GM21367 (cell line): ENCODE results near the gene ALDH1A2.

Experiments
- ATAC-seq: cut with Tn5 transposase; IDR thresholded peaks from one replicate; pipeline ENCODE4 v1.9.1; 2021; ENCODE audit not compliant: unreplicated experiment

Gene ALDH1A2

GRCh38 chr15:57947282-57947681 is 118.2 kb downstream of the ALDH1A2 start:
- ATAC-seq = no peak

- no peak for ATAC-seq
Observed at GRCh38 chr15:57946491-57947048, 118.9 kb downstream of the ALDH1A2 start.

- no peak for ATAC-seq
Observed at GRCh38 chr15:57945616-57946015, 119.9 kb downstream of the ALDH1A2 start.

GRCh38 chr15:57943754-57944420 is 121.6 kb downstream of the ALDH1A2 start:
- ATAC-seq = no peak

DNA sequence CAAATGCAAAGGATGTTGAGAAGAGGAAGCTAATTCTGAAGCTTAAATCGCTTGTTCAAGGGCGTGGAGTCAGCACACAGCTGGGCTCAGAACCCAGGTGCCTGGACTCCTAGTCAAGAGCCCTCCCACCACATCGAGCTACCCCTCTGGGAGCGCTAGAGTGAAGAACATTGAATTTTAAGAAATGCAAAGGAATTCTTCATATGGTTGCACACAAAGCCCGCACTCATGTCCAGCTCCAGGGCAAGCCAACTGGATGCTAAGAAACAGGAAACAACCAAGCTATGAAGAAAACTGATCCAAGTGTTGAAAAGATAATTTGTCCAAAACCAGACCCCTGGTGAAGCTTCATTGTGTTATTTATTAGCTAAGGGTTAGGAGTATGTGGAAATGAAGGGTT is 122.3 kb downstream of the ALDH1A2 start:
- no peak for ATAC-seq

- ATAC-seq = no peak
Observed at GRCh38 chr15:57941816-57942215, 123.7 kb downstream of the ALDH1A2 start.

- ATAC-seq = no peak
Observed at GRCh38 chr15:57932348-57932747, 133.2 kb downstream of the ALDH1A2 start.

DNA sequence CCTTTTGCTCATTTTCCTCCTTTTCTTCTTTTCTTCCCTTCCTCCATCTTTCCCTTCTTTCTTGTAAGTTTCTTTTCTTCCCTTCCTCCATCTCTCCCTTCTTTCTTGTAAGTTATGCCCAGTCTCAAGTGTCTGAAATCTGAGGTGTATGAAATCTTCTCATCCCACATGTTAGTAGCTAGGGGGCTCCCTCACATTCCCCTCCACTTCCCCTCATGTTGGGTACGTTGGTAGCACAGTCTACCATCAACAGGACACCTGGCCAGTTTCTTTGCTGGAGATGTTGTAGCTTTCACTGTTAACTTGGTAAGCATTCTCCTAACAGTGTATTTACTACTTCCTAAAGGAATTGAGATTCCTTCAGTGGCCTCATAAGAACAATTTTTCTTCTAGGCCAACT is 133.9 kb downstream of the ALDH1A2 start:
- no peak for ATAC-seq

GRCh38 chr15:57927091-57927631 is 138.3 kb downstream of the ALDH1A2 start:
- no peak for ATAC-seq

GRCh38 chr15:57925650-57926049 is 139.9 kb downstream of the ALDH1A2 start:
- no peak for ATAC-seq

GRCh38 chr15:57924598-57924997 is 140.9 kb downstream of the ALDH1A2 start:
- ATAC-seq = no peak

GRCh38 chr15:57923750-57924149 is 141.8 kb downstream of the ALDH1A2 start:
- no peak for ATAC-seq

- no peak for ATAC-seq
Observed at GRCh38 chr15:57923306-57923705, 142.2 kb downstream of the ALDH1A2 start.

DNA sequence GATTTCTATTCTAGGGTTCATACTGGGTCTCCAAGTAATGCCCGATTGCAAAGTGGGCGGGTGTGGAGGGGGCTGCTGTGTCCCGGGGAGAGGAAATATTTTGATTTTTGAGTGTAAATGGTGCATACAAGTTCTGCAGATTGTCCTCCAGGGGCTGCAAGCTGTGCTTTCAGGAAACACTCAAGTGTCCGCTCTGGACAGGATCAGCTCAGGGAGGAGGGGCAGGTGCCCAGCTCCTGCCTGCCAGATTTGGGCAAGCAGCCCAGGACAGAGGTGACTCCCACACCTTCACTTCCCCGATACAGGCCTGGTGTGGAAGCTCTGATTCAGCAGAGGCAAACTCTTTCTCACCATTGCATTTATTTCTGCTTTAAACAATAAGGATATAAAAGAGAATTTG is 142.7 kb downstream of the ALDH1A2 start:
- ATAC-seq = no peak

DNA sequence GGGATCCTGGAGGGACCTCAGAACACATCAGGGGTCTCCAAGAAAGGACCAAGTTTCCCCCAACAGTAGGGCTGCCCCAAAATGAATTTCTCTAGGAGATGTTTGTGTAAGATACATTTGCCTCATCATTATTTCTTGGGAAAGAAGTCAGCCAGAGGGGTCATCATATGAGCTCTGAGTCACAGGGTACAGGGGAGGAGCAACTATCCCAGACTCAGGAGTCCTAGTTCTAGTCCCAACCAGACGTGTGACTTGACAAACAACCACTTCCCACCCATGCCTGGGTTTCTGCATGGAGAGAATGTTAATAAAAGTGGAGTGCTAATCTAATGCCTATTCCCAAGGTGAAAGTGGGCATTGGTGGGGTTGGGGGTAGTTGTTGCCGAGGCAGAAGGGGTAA is 144.1 kb downstream of the ALDH1A2 start:
- no peak for ATAC-seq

- ATAC-seq = no peak
Observed at GRCh38 chr15:57920911-57921310, 144.6 kb downstream of the ALDH1A2 start.

GRCh38 chr15:57919754-57920153 is 145.8 kb downstream of the ALDH1A2 start:
- ATAC-seq = no peak

DNA sequence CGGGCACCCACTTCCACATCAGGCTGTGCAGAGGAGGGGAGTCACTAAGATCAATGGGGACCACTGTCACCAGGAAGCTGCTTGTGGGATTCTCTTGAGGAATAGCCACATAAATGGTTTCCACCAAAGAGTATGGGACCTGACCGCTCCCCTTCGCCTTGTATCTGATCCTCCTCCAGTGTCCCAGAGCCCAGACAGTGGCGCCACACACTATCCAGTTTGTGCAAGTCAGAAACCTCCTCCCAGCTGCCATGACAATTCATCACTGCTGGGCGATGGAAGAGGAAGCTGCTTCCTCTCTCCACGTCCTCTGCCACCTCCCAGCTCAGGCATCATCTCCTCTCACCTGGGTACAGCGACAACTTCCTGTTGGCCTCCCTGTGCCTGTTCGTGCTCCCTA is 147.5 kb downstream of the ALDH1A2 start:
- no peak for ATAC-seq

DNA sequence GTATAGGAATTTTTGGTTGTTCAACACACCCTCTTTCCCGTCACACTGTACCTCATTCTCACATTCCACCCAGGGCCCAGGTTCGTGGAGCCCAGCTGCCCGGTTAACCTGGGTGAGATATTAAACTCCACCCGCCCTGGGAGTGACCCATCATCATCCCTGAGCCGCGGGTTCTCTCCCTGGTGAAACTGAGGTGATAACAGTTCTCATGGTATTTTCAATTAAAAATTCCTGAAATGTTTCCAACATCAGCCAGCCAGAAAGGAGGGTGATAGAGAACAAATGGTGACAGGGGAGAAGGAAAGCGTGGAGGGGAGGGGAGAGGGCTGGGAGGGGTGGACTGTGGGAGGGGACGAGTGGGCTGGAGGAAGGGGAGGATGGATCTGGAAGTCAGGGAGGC is 148.8 kb downstream of the ALDH1A2 start:
- ATAC-seq = no peak

DNA sequence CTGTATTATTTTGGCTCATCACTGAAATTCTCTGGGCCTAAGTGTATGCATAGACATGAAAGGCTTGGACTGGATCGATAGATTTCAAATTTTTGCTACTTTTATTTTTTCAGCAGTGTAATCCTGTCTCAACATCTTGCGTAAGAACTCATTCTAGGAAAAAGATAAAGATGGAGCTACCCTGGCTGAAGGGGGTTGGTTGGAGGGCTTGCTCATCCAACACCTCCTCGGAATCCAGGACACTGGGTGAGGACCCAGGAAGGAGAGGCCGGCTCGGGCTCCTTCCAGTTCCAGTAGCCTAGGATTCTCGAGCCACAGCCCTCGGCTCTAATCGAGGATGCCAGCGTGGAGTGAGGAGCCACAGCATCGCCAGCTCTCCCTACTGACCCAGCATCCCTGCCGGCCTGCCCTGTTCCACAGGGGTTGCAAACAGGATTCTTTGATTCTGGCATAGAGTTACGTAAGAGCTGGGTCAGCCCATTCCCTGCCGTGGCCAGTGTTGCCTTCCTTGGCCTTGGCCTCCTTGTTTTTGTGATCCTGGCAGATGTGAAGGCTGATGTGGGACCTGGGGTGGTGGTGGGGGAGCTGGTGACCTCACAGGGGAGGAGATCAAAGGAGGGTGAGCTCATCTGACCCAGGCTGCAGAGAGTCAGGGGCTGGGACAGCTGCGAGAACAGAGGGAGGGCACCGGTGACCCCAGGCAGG is 149.5 kb downstream of the ALDH1A2 start:
- no peak for ATAC-seq

- ATAC-seq = no peak
Observed at GRCh38 chr15:57914350-57915055, 151.0 kb downstream of the ALDH1A2 start.

- ATAC-seq = no peak
Observed at GRCh38 chr15:57911247-57911646, 154.3 kb downstream of the ALDH1A2 start.
